A549 treated with ZK216348 at 1 μM for 4 hours (cell line): ENCODE measurements around the gene TTLL4. TPM values are rescaled to one million over a fixed set of nuclear protein-coding genes. Genes with fewer than 3 reads are reported as not detected.

ENCODE experiments used
- total RNA-seq: library from RNA; stranded (reverse); fragments of 200-300 nt; extraction: Qiagen RNA extraction; gene quantifications from 5 replicates; pipeline ENCODE4 v1.2.3, GENCODE V29; 2022; ENCODE audit warnings: low read depth

Gene TTLL4
- 26.7 to 30.8 TPM (median 27.5 TPM) in 5 replicates for total RNA-seq

GRCh38 chr2:218710687-218711549 lies at the start of gene TTLL4:
TSS of gene TTLL4 (plus strand) at chr2:218710835. CDS start at chr2:218737677, 26,842 bp downstream.

GRCh38 chr2:218671654-218672566 lies 38.7 kb upstream of the TTLL4 start, which contains the start of the genes RNF25 and STK36:
TSS of gene RNF25 (minus strand) at chr2:218672002. CDS start at chr2:218671970, 32 bp downstream.
TSS of gene STK36 (plus strand) at chr2:218672086. CDS start at chr2:218672830, 744 bp downstream.

GRCh38 chr2:218781691-218782527 lies 71.3 kb downstream of the TTLL4 start, which contains the start of gene CYP27A1:
TSS of gene CYP27A1 (plus strand) at chr2:218782147. CDS start at chr2:218782183, 36 bp downstream.

Other genes with a start within 250 kb of the TTLL4 start
- gene USP37, start 142.5 kb upstream of the TTLL4 start, total RNA-seq, result 3.3 to 5.6 TPM (median 4.8 TPM) in 5 replicates
- 40.6 to 45.6 TPM (median 43.6 TPM) in 5 replicates for gene CNOT9, start 142.0 kb upstream of the TTLL4 start, total RNA-seq
- 0.24 to 0.90 TPM (median 0.46 TPM) in 5 replicates for gene PLCD4, start 102.9 kb upstream of the TTLL4 start, total RNA-seq
- gene ZNF142, start 51.2 kb upstream of the TTLL4 start, total RNA-seq, result 10.6 to 21.6 TPM (median 17.0 TPM) in 5 replicates
- gene BCS1L, start 51.2 kb upstream of the TTLL4 start, total RNA-seq, result 32.8 to 52.6 TPM (median 44.7 TPM) in 5 replicates
- 44.9 to 53.4 TPM (median 48.5 TPM) in 5 replicates for gene RNF25, start 38.8 kb upstream of the TTLL4 start, total RNA-seq
- 7.2 to 17.3 TPM (median 13.8 TPM) in 5 replicates for gene STK36, start 38.7 kb upstream of the TTLL4 start, total RNA-seq
- gene CYP27A1, start 71.3 kb downstream of the TTLL4 start, total RNA-seq, result 0.17 to 0.20 TPM (median 0.17 TPM) in 3 of 5 replicates, not detected in the others
- not detected in 5 replicates for gene PRKAG3, start 121.0 kb downstream of the TTLL4 start, total RNA-seq
- 0.08 to 0.21 TPM (median 0.14 TPM) in 3 of 5 replicates, not detected in the others for gene WNT6, start 149.0 kb downstream of the TTLL4 start, total RNA-seq
- 0.19 to 0.31 TPM in 2 of 5 replicates, not detected in the others for gene WNT10A, start 170.0 kb downstream of the TTLL4 start, total RNA-seq
- 2.3 to 4.7 TPM (median 3.8 TPM) in 5 replicates for gene CDK5R2, start 248.8 kb downstream of the TTLL4 start, total RNA-seq